Hematopoietic multipotent progenitor cell treated with erythropoietin and hydrocortisone succinate and interleukin-3 and kit ligand, for 17 days (in vitro differentiated cells): Measurements from ENCODE around the gene CNPY1.

Experiments
- DNase-seq: peaks from one replicate; pipeline ENCODE4 v3.0.0-alpha.2; 2015; ENCODE audit warnings: low spot score

CNPY1 gene

DNA sequence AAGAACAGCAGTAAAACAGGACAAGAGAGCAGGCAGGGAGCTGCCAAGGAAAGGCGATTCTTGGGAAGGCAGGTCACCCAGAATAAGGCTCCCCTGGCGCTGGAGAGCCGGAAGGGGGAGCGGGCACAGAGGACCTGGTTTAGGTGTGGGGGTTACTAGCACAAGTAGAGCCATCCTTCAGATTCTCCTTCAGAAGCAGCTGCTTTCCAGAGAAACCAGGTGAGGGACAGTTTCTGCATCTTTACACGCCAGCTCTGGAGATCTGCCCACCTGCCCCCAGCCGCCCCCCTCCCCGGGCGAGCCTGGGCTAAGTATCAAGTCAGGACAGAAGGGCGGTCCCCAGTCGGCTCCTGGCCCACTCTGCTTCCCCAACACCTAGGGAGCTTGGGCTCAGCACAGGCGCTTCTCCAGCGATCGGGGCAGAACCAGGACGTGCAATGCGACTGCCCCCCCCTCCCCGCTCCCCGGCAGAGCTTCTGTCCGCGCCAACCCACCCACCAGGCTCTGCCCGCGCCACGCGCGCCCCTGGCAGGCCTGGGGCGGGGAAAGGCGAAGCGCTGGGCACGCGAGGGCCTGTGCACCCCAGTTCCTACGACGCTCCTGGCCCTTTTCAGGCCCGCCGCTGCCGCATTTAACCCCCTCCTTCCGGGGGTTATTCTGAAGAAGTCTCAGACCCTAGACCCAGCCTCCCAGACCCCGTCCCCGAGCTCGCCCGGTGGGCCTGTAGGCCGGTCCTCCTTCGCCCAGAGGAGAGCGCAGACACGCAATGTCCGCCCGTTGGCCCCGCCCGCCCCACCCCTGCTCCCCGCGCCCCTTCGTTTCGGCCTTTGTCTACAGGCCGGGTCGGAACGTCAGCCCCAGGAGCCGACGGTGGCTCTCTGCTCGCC, 92.8 kb downstream of the CNPY1 start:
- no peak for DNase-seq

DNA sequence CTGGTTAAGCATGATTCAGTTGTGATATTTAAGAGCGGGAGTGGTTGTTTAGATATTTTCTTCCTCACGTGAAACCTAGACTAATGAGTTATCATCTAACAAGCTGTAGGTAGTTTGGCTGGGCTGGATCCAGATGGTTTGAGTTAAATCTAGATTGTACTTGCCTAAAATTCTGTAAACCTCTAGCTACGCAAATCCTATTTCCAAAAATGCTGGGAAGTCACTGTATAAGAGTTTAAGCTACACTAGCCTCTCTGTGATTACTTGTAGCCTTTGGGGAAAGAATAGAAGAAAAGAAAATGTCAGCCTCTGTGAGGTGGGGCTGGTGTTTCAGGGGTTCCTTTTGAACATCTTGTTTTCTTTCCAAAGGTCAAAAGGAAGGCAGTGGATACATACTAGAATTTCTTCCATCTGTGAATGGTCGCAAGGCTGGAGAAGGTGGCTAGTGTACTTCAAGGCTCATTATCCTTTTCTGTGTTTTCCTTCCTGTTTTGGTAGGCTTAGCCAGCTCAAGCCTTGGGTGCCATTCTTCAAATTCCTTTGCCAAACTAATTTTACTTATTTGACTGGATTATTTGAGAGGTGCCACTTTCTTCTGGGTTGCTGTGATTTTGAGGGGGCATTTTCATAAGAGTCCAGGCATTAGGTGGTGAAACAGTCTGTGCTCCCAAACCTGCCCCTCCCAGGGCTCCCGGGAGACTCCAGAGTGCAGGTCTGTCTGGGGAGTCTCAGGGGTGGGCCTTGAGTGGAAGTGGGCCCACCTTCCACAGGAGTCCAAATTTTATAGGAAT, 93.7 kb downstream of the CNPY1 start:
- no peak for DNase-seq

DNA sequence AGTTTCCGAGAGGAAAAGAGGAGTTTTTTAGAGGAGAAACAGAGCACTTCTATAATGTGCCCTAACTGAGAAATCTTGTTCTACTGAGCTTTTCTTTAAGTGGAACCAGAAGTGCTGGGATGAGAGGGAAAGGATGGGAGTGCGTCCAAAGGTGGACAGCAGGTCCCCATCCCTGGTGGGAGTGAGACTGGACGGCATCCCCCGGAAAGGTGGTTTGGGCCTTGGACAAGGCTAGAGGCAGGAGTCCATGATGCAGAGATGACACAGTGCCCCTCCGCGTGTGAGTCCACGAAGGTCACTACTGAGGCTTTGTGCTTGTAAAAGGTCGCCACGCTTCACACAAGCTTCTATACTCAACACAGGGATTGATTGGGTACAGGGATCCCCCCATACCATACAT, 94.5 kb downstream of the CNPY1 start:
- DNase-seq: no peak
